NB4 (cell line): ENCODE measurements around the gene JAKMIP2.

Experiments
- CTCF ChIP-seq: IDR thresholded peaks from one replicate; pipeline ENCODE4 v1.5.1; 2012; ENCODE audit warnings: low read depth, low read length
- MAX ChIP-seq: IDR thresholded peaks from 2 replicates; pipeline ENCODE4 v1.6.1; 2011; ENCODE audit warnings: low read depth, low read length
- MYC ChIP-seq: IDR thresholded peaks from 2 replicates; pipeline ENCODE4 v1.6.1; 2011; ENCODE audit warnings: low read depth, low read length
- POLR2A ChIP-seq: IDR thresholded peaks from 2 replicates; pipeline ENCODE4 v1.6.1; 2011; ENCODE audit warnings: mild to moderate bottlenecking; ENCODE audit not compliant: insufficient read length; ENCODE audit errors: extremely low read depth

- TF ChIP-seq CTCF = no peak
- no peak for TF ChIP-seq POLR2A
- no peak for TF ChIP-seq MAX
- no peak for TF ChIP-seq MYC
Measured at GRCh38 chr5:147708708-147709107, 73.8 kb downstream of the JAKMIP2 start.
